Measurements from ENCODE around the gene PRKAA1. TPM values are rescaled to one million over a fixed set of nuclear protein-coding genes. Genes with fewer than 3 reads are reported as not detected.

The PRKAA1 gene
- total RNA-seq, 4 donors from 2014 or later = 79.3 to 262 (median 112) TPM

DNA sequence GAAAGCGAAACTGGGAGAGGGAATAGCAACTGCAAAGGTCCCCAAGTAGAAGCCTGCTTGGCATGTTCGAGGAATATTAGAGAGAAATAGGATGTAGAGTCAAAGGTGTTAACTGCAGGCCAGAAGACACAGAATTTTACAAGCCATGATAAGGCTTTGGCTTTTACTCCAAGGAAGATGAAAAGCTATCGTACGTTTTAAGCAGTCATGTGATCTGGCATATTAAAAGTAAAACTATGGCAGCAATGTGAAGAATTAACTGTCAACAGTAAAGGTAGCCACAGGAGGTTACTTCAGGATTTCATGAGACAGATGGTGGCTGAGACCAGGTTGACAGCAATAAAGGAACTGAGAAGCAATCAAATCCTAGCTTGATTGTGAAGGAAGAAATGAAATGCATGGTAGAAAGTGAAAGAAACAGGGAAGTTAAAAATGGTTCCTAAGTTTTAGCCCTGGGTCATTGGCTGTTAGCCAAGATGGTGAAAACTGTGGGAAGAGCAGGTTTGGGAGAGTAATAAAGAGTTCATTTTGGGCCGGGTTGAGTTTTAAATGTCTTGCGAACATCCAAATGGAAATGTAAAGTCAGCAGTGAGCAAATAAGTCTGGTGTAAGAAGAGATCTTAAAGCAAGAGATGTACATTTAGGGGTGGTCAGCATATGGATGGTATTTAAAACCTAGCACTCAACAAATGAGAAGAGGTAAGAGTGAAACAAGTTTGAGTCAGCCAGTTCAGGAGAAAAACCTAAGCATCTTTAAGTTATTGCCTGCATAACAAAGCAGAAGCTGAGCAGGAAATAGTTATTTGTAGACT lies 22.1 kb downstream of the PRKAA1 start:
- no peak for DNase-seq
- in situ Hi-C loops (cut with MboI; ENCODE audit: low pct_ligation_motif_present in 1 of 4, low pct_unique_long_range_greater_than_20kb in 1 of 4, low sequenced_read_pairs in 3 of 4) = no loop called here
- H3K4me1 ChIP-seq = peaks cover 0 to 30% (median 18%) of the 10 kb centered on the region in 4 donors
- intact Hi-C loops (cut with DNase I; ENCODE audit: low total_unique reads) = no loop called here
- peaks cover 0 to 21% (median 6%) of the 10 kb centered on the region in 4 donors for H3K36me3 ChIP-seq
- TF ChIP-seq POLR2AphosphoS5 (IDR thresholded peaks at IDR 0.05) (no peak), POLR2A (IDR thresholded peaks at IDR 0.05) (no peak), EP300 (IDR thresholded peaks at IDR 0.05; ENCODE audit: low read depth) (no peak)
- TF ChIP-seq, protein P1, sequence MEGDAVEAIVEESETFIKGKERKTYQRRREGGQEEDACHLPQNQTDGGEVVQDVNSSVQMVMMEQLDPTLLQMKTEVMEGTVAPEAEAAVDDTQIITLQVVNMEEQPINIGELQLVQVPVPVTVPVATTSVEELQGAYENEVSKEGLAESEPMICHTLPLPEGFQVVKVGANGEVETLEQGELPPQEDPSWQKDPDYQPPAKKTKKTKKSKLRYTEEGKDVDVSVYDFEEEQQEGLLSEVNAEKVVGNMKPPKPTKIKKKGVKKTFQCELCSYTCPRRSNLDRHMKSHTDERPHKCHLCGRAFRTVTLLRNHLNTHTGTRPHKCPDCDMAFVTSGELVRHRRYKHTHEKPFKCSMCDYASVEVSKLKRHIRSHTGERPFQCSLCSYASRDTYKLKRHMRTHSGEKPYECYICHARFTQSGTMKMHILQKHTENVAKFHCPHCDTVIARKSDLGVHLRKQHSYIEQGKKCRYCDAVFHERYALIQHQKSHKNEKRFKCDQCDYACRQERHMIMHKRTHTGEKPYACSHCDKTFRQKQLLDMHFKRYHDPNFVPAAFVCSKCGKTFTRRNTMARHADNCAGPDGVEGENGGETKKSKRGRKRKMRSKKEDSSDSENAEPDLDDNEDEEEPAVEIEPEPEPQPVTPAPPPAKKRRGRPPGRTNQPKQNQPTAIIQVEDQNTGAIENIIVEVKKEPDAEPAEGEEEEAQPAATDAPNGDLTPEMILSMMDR (IDR thresholded peaks at IDR 0.05) = no peak
- peak overlapping the region; percentile 32 to 75 (median 73) for H3K27ac ChIP-seq
- 45 to 53% methylated on average over 5 to 6 of the region's 6 CpGs for WGBS, 2 donors (ENCODE audit: low coverage in 1 of 2)
- H3K27me3 ChIP-seq = no peaks in the 10 kb centered on the region
- H3K9me3 ChIP-seq = no peaks in the 10 kb centered on the region
- peak overlapping the region in 1 of 4 donors; percentile 18 for H3K4me3 ChIP-seq

DNA sequence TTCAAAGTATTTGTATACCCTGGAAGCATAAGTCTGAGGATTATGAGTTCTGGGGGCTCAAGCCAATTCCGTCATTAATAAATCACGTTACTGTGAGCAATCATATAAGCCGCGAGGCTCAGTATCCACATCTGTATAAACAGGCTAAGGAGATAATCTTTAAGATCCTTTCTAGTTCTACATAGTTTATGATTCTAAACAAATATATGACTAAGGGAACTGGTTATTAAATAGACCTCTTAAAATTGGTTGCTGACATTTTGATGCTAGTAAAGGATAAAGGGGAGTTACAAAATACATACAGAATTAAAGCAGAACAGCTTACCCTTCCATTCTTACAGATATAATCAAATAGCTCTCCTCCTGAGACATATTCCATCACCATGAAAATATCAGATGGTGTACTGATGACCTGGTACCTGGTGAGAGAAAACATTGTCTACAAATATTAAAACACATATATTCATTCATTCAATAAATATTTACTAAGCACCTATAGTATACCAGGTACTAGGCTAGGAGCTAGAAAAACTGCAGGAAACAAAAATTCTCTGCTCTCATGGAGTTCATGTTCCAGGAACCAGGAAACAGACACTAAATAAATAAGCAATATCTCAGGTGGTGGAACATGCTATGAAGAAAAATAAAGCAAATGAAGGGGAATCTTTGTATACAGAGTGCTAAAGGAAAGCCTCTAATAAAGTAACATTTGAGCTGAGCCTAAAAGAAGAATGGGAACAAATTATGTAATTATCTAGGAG lies 22.9 kb downstream of the PRKAA1 start:
- intact Hi-C loops (cut with DNase I; ENCODE audit: low total_unique reads) = no loop called here
- Histone ChIP-seq H3K4me3 (peak overlapping the region in 1 of 4 donors; percentile 18), H3K9me3 (no peaks in the 10 kb centered on the region), H3K4me1 (peaks cover 0 to 30% (median 18%) of the 10 kb centered on the region in 4 donors), H3K27ac (peak overlapping the region; percentile 32 to 75 (median 73)), H3K27me3 (no peaks in the 10 kb centered on the region), H3K36me3 (peaks cover 0 to 22% (median 10%) of the 10 kb centered on the region in 4 donors)
- WGBS, 2 donors (ENCODE audit: low coverage in 1 of 2) = 49 to 63% methylated on average over 4 of the region's 4 CpGs
- no peak for TF ChIP-seq POLR2A (IDR thresholded peaks at IDR 0.05)
- TF ChIP-seq, protein P1 (IDR thresholded peaks at IDR 0.05) = no peak
- TF ChIP-seq POLR2AphosphoS5 (IDR thresholded peaks at IDR 0.05) = no peak
- no peak for DNase-seq
- in situ Hi-C loops (cut with MboI; ENCODE audit: low pct_ligation_motif_present in 1 of 4, low pct_unique_long_range_greater_than_20kb in 1 of 4, low sequenced_read_pairs in 3 of 4) = no loop called here

DNA sequence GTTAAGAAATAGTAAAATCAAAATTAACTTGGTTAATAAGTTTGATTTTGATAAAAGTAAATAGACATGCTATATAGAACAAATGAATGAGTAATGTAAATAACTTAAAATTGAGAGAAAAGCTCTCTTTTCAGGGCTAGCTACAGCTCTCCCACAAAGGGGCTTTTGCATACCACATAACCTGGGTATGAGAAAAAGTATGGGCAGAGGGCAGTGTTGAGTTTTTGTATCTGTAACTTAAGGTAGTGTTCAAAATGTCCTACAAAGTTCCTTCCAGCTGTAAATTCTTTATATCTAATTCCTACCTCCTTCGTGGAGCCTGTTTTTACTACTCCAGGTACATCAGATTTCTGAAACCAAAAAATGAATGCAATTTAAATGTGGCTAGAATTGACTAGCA lies 23.6 kb downstream of the PRKAA1 start:
- in situ Hi-C loops (cut with MboI; ENCODE audit: low pct_ligation_motif_present in 1 of 4, low pct_unique_long_range_greater_than_20kb in 1 of 4, low sequenced_read_pairs in 3 of 4) = no loop called here

More for the DNA sequence above, 23.6 kb downstream of the PRKAA1 start:
- Histone ChIP-seq H3K27me3 (no peaks in the 10 kb centered on the region), H3K4me3 (no peak overlapping the region), H3K27ac (peak overlapping the region in 1 of 4 donors; percentile 75), H3K9me3 (no peaks in the 10 kb centered on the region), H3K4me1 (peaks cover 0 to 30% (median 18%) of the 10 kb centered on the region in 4 donors), H3K36me3 (peaks cover 0 to 28% (median 10%) of the 10 kb centered on the region in 4 donors)
- intact Hi-C loops (cut with DNase I; ENCODE audit: low total_unique reads) = no loop called here
- WGBS, 2 donors (ENCODE audit: low coverage in 1 of 2) = 70 to 100% methylated on average over 1 of the region's 1 CpG
- TF ChIP-seq POLR2AphosphoS5 (IDR thresholded peaks at IDR 0.05) (no peak), EP300 (IDR thresholded peaks at IDR 0.05; ENCODE audit: low read depth) (no peak), POLR2A (IDR thresholded peaks at IDR 0.05) (no peak)
- TF ChIP-seq, protein P1 (IDR thresholded peaks at IDR 0.05) = no peak
- no peak for DNase-seq
